Raji (cell line): ENCODE data around the gene TUBGCP5.

Source experiments
- POLR2A ChIP-seq: IDR thresholded peaks from 2 replicates; pipeline ENCODE4 v1.6.1; 2011; ENCODE audit warnings: low read depth, low read length, control low read depth; ENCODE audit not compliant: insufficient read depth

TUBGCP5 gene

DNA sequence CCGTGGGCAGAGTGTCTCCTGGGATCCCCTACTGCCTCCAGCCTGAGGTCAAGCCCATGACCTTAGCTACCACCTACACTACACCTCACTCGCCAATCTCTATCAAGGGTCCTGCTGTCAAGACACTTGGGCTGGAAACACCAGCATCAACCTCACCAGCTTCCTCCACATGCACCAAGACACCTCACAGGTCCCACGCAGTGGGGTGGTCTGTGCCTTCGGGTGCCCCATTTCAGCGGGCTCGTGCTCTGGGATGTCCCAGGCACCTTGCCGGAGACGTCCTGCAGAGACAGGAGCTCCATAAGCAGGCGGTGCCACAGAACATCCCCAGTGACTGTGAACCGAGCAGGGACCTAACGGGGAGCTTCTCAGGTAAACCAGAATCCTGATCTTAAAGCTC is 79.2 kb downstream of the TUBGCP5 start:
- TF ChIP-seq POLR2A = no peak

DNA sequence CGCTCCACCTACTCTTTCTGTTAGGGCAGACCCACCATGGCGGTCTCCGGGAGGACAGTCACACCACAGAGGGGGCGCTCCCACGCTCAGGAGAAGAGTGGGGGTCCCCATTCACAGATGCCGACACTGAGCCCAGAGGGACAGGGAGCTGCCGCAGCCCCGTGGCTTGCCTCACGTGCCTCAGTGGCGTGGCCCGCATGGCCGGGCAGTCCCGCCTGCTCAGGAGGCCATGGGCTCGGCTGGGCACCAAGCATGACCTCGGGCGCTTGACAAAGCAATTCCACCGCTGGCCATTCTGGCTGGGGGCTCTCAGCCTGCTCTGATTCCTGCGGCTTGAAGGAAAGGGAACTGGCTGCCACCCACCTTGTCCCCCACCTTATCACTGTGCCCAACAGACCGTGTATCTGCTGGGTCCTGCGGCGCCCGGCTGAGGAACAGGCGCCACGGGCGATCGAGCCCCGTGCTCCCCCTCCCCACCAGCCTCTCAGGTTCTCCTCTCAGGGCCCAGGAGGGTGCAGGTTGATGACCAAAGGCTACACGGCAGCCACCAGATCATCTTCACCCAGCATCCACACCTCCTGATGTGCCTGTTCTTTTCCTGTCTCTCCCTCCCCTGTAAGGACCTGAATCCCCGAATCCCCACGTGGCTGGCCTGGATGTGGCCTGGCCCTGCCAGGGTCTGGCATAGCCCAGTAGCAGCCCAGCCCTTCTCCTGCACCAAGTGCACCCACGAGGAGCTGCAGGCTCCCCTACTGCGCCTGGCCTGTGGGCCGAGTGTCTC is 79.9 kb downstream of the TUBGCP5 start:
- no peak for TF ChIP-seq POLR2A

DNA sequence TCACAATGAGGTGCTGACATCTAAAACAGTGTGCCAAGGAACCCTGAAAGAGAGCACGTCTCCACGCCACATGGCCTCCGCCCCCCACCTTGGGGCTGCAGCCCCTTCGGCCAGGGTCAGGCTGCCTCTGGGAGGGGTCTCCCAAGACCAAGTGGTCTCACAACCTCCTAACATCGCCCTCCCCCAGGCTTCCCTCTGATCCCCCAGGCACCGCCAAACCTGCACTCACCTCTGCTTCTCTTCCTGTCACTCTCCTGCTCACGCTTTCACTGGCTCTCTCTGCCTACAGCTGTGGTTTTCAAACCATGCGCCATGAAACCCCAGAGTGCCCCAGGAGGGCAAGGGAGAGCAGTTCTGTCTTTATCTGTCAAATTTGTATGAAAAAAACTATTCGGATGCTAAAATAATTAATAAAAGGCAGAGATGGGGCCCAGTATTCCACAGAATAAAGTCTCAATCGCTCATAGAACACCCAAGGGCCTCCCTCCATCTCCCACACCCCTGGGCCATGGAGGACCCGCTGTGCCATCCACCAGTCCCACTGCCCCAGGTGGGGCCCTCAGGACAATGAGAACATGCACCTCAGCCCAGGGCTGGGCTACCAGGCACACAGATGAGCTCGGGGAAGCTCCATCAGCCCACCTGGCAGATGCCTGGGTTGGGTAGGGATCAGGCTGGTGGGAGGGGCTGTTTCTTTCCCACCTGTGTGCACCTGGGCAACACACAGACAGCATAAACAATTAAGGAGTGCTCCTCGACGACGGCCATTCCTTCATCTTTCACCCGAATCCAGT is 80.7 kb downstream of the TUBGCP5 start:
- no peak for TF ChIP-seq POLR2A

DNA sequence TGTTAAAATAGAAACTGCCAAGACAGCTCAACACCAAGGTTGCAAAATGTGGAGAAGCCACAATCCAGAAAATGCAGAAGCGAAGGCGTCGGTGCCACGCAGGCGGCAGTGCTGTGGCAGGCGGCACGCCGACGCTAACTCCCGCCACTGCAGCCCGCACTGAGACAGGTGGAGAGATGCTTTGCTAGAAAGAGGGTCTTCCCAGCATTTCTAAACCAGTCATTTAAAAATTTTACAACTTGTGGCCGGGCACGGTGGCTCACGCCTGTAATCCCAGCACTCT is 82.5 kb downstream of the TUBGCP5 start:
- no peak for TF ChIP-seq POLR2A

DNA sequence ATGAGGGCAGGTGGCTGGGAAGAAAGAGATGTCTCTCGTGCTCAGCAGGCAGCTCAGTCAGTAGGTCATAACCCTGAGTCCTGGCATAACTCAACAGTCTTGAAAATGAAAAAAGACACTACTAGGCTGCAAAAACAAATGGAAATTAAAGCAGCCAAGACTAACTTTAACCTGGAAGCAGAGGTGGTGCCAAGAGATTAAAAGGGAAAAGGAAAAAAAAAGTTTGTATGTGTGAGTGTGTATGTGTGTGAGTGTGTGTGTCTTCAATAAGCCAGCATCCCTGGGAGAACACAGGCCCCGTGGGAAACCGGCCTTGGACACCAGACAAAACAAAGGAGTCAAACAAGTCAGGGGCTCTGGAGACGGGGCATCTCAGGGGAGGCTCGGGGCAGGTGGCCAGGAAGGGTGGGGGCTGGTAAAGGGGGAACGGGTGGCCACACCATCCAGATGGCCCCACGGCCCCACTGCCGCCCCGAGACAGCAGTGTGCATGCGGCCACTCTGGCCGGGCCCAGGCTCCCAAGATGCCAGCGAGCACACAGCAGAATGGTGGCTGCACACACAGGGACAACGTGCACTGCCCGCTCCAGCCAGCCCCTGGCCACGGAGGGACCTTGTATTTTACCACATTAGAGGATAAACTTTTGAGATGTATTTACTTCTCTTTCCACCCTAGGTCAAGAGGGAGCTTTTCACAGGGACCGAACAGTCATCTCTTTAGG is 83.0 kb downstream of the TUBGCP5 start:
- no peak for TF ChIP-seq POLR2A

DNA sequence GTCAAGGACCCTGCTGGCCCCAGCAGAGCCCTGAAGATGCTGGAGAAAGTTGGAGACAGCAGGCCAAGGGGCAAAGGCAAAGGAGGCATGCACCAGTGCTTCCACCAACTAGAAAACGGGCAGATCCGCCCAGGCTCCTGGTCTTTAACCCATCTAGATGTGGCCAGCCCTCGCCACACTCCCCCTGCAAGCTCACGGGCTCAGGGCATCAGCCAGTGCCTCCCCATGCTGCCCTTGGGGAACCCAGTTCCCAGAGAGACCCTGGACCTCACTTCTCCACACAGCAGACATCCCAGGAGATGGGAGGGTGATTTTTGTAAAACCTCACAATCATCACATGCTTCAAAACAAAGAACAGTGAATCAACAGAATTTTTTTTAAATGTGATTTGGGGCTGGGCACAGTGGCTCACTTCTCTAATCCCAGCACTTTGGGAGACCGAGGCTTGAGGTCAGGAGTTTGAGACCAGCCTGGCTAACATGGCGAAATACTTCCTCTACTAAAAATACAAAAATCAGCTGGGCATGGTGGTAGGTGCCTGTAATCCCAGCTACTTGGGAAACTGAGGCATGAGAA is 83.7 kb downstream of the TUBGCP5 start:
- no peak for TF ChIP-seq POLR2A

DNA sequence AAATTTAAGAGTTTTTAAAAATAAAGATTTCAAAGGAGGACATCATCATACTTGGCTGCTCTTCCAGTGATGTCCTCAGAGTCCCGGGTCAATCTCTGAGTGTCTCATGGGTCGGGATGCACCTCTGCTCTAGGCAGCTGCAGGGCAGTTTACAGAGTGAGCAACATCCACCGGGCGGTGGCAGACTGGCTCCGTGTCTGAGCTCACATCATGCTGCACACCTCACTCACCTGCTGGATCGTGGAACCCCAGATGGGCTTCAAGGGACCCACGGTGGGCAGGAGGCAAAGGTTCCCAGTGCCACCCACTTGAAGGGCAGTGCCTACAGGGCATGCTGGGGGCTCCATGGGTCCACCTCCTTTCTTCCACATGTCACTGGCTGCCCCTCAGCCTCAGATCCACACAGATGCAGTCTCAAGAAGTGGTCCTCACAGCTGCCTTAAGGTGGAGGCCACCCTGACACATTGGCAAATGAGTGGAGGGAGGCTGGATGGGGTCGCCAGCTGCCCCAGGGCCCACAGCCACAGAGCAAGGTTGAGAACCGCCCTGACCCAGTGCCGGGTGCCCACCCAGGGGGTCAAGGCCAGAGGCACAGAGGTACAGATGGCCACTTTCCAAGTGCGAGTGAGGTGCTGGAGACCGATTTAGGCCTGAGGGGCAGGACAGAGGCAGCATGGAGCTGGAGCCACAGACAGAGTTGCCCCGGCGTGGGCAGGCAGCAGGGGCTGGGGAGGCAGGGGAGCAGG is 84.4 kb downstream of the TUBGCP5 start:
- no peak for TF ChIP-seq POLR2A

DNA sequence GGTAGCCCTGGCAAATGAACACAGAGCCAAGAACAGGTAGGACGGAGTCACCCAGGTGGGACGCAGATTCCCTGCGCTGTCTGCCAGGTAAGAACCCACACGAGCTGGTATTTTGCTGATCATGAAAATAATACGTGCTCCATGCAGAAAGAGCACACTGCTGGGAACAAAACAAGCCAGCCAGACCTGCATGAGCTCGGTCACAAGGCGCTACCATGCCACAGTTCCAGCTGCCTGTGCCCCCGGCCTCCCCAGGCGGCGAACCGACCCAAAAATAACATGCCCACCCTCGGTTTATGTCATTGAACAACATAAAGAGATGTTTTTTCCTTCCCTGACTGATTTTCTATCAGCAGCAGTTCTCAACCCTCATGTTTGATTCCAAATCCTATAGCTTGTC is 85.0 kb downstream of the TUBGCP5 start:
- no peak for TF ChIP-seq POLR2A

DNA sequence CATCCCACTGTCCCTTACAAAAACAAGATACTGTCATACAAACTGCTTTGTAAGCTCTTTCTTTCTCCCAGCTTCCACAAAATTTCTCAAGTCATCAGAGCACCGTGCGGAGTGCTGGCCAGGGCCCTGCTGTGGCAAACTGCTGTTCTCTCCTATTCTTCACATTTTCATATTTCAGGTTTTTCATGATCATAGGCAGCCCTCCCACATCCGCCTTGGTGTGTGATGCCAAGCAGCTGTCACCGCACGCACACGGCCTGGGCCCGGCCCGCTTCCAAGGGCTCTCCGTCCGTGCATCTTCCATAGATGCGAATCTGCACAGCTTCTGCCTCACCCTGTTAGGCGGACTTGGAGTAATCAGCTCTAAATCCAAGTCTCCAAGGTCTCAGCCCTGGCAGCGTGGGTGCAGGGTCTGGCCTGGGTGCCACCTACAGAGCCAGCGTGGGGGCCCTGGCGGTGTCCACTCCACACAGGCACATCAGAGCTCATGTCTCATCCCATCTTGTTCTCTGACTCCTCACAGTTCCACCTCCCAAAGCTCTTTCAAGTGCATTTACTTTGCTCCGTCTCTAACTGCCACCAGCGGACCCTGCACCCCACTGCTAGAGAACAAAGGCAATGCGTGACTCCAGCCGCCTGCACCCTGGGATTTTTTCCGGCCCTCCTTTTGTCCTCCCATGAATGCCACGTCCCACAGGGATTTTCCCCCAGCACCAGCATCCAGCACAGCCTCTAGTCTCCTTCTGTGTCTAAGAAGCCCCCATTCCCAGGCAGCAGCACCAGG is 86.4 kb downstream of the TUBGCP5 start:
- TF ChIP-seq POLR2A = no peak

DNA sequence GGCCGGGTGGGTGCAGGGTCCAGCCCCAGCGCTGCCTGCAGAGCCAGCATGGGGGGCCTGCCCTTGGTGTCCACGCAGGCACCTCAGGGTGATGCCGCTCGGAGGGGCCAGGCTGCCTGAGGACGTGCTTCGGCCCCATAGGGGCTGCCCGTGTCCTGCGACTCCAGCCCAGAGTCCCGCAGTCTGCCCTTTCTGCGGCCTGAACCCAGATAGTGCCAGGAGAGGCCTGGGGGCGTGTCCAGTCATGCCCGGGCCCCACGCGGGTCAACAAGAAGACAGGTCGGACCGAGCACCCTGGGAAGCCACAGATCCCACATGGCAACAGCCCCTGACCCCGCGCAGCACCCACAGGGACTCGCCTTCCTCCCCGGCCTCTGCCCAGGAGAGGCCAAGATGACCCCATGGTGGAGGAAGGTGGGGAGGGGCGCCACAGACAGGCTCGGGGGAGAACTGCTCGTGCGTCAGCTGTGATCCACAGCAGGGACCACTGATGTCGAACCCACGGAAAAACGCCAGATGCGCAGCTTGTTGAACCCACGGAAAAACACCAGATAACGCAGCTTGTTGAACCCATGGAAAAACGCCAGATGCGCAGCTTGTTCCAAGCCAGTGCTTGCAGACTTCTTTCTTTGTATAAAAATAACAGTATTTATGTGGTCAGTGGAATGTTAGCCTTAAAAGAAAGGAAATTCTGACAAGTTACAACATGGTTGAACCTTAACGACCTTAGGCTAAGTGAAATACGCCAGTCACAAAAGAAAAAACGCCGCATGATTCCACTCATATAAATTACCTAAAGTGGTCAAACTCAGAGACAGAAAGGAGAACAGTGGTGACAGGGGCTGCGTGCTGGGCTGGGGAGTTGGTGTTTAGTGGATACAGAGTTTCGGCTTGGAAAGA is 87.7 kb downstream of the TUBGCP5 start:
- no peak for TF ChIP-seq POLR2A

DNA sequence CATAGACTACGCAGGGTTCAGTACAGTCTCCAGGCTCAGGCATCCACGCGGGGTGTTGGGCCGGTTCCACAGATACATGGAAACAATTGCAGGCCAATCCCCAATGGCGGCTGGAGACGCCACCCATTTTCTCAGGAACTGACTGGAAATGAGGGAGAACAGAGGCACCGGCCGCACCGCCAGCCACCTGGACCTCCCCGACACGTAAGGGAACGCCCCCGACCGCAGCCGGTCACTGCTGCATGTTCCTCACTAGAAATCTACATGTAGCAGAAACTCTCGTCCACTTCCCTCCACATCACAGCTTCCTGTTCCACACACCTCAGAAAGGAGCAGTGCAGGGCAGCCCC is 88.4 kb downstream of the TUBGCP5 start:
- TF ChIP-seq POLR2A = no peak

DNA sequence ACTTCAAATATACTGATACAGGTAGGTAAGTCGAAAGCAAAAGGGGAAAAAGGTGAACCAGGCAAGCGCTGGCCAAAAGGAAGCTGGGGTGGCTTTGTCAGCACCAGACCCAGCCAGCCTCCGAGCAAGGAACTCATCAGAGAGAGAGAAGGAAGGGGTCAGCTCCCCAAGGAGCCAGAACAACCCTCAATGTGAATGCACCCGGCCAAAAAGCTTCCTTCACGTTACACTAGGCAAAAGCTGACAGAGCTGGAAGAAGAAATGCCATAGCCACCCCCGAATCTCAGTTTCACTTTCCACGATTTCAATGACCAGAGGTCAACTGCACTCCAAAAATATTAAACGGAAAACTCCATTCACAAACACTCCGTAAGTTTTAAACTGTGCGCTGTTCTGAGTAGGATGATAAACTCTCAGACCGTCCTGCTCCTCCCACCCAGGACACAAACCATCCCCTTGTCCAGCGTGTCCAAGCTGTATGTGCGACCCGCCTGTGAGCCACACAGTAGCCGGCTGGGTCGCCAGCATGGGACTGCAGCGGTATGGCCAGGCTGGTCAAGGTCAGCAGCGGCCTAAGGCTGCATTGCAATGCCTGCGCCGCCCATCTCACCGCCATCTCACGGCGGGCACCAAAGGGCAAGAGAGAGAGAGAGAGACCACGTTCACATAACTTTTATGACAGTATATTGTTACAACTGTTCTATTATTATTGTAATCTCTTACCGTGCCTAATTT is 88.9 kb downstream of the TUBGCP5 start:
- no peak for TF ChIP-seq POLR2A
